ENCODE results near the gene CALHM6. TPM values are rescaled to one million over a fixed set of nuclear protein-coding genes. Genes with fewer than 3 reads are reported as not detected.
A peak's percentile ranks its signal among the peaks of the same experiment; 100 is the strongest.

The CALHM6 gene
- 2.0 TPM for polyA plus RNA-seq (2013, experiment 1 of 2)
- polyA plus RNA-seq (2013, experiment 2 of 2): 1.8 TPM

GRCh38 chr6:116461331-116461931 is at the start of gene CALHM6:
CALHM6 (plus strand) TSS chr6:116461375; CDS start chr6:116461930, 555 bp downstream.
- Histone ChIP-seq H3K56ac (ENCODE audit: low read length) (peak within 1 kb of the TSS; percentile 61), H3K36me3 (ENCODE audit: control insufficient read depth, insufficient read depth, low read length) (no peaks in the 10 kb centered on the region), H3K4me3 (ENCODE audit: low read length) (peak within 1 kb of the TSS; percentile 4), H2BK15ac (replicated peaks; ENCODE audit: low read depth) (no peak within 1 kb of the TSS), H4K8ac (ENCODE audit: low read depth, low read length) (no peak within 1 kb of the TSS), H3K4me2 (ENCODE audit: low read length) (peak within 1 kb of the TSS; percentile 58), H3K4ac (ENCODE audit: low read depth, low read length) (no peak within 1 kb of the TSS), H2BK120ac (ENCODE audit: low read depth, low read length) (no peak within 1 kb of the TSS), H3K18ac (ENCODE audit: low read length) (no peak within 1 kb of the TSS), H3K27ac (ENCODE audit: low read depth, low read length) (no peak within 1 kb of the TSS), H4K5ac (ENCODE audit: low read length) (no peak within 1 kb of the TSS), H3K79me1 (ENCODE audit: low read length) (no peaks in the 10 kb centered on the region), H2AK5ac (ENCODE audit: low read length) (no peak within 1 kb of the TSS), H3K9ac (ENCODE audit: low read length) (peak within 1 kb of the TSS; percentile 31), H3K23ac (ENCODE audit: low read length) (peak within 1 kb of the TSS; percentile 4), H3K79me2 (ENCODE audit: control insufficient read depth, insufficient read depth, low read length) (no peaks in the 10 kb centered on the region), H3K27me3 (ENCODE audit: insufficient read depth, low read length, poor library complexity) (peaks cover 7% of the 10 kb centered on the region), H2BK5ac (ENCODE audit: low read length) (no peak within 1 kb of the TSS), H3K4me1 (ENCODE audit: control insufficient read depth, low read depth, low read length) (no peaks in the 10 kb centered on the region)
- DNase-seq: no peak
- WGBS (ENCODE audit: extremely low coverage, insufficient coverage, low lambda C conversion rate): no CpG with 5 or more reads among the region's 13 CpGs

GRCh38 chr6:116412270-116412669 is 48.9 kb upstream of the CALHM6 start:
- DNase-seq: peak; percentile 17
- no peak overlapping the region for H3K27ac ChIP-seq (ENCODE audit: low read depth, low read length)
- no peak overlapping the region for H3K56ac ChIP-seq (ENCODE audit: low read length)
- H3K27me3 ChIP-seq (ENCODE audit: insufficient read depth, low read length, poor library complexity): no peaks in the 10 kb centered on the region
- H3K4ac ChIP-seq (ENCODE audit: low read depth, low read length): no peak overlapping the region
- no peaks in the 10 kb centered on the region for H3K4me1 ChIP-seq (ENCODE audit: control insufficient read depth, low read depth, low read length)
- H2BK15ac ChIP-seq (replicated peaks; ENCODE audit: low read depth): no peak overlapping the region
- no peak overlapping the region for H2BK5ac ChIP-seq (ENCODE audit: low read length)
- H3K4me2 ChIP-seq (ENCODE audit: low read length): no peak overlapping the region
- no peak overlapping the region for H4K8ac ChIP-seq (ENCODE audit: low read depth, low read length)
- H4K5ac ChIP-seq (ENCODE audit: low read length): no peak overlapping the region
- no peak overlapping the region for H3K4me3 ChIP-seq (ENCODE audit: low read length)
- H3K79me2 ChIP-seq (ENCODE audit: control insufficient read depth, insufficient read depth, low read length): peaks cover 14% of the 10 kb centered on the region
- peaks cover 14% of the 10 kb centered on the region for H3K79me1 ChIP-seq (ENCODE audit: low read length)
- no peaks in the 10 kb centered on the region for H3K36me3 ChIP-seq (ENCODE audit: control insufficient read depth, insufficient read depth, low read length)
- H2BK120ac ChIP-seq (ENCODE audit: low read depth, low read length): no peak overlapping the region
- no peak overlapping the region for H3K9ac ChIP-seq (ENCODE audit: low read length)
- no peak overlapping the region for H2AK5ac ChIP-seq (ENCODE audit: low read length)
- H3K18ac ChIP-seq (ENCODE audit: low read length): no peak overlapping the region
- no peak overlapping the region for H3K23ac ChIP-seq (ENCODE audit: low read length)

GRCh38 chr6:116413357-116413756 is 47.8 kb upstream of the CALHM6 start:
- Histone ChIP-seq H3K4me2 (ENCODE audit: low read length) (no peak overlapping the region), H3K27ac (ENCODE audit: low read depth, low read length) (no peak overlapping the region), H2BK15ac (replicated peaks; ENCODE audit: low read depth) (no peak overlapping the region), H2BK120ac (ENCODE audit: low read depth, low read length) (no peak overlapping the region), H3K56ac (ENCODE audit: low read length) (no peak overlapping the region), H3K4ac (ENCODE audit: low read depth, low read length) (no peak overlapping the region), H3K27me3 (ENCODE audit: insufficient read depth, low read length, poor library complexity) (no peaks in the 10 kb centered on the region), H4K8ac (ENCODE audit: low read depth, low read length) (no peak overlapping the region), H3K9ac (ENCODE audit: low read length) (no peak overlapping the region), H3K4me1 (ENCODE audit: control insufficient read depth, low read depth, low read length) (no peaks in the 10 kb centered on the region), H3K18ac (ENCODE audit: low read length) (no peak overlapping the region), H3K79me2 (ENCODE audit: control insufficient read depth, insufficient read depth, low read length) (peaks cover 10% of the 10 kb centered on the region), H4K5ac (ENCODE audit: low read length) (no peak overlapping the region), H2BK5ac (ENCODE audit: low read length) (no peak overlapping the region), H2AK5ac (ENCODE audit: low read length) (no peak overlapping the region), H3K79me1 (ENCODE audit: low read length) (peaks cover 14% of the 10 kb centered on the region), H3K36me3 (ENCODE audit: control insufficient read depth, insufficient read depth, low read length) (no peaks in the 10 kb centered on the region), H3K4me3 (ENCODE audit: low read length) (no peak overlapping the region), H3K23ac (ENCODE audit: low read length) (no peak overlapping the region)
- DNase-seq: no peak
- WGBS (ENCODE audit: extremely low coverage, insufficient coverage, low lambda C conversion rate): no CpG with 5 or more reads among the region's 1 CpG

- Histone ChIP-seq H3K27ac (ENCODE audit: low read depth, low read length) (no peak overlapping the region), H3K4me2 (ENCODE audit: low read length) (no peak overlapping the region), H3K18ac (ENCODE audit: low read length) (no peak overlapping the region), H2BK5ac (ENCODE audit: low read length) (no peak overlapping the region), H2AK5ac (ENCODE audit: low read length) (no peak overlapping the region), H2BK15ac (replicated peaks; ENCODE audit: low read depth) (no peak overlapping the region), H2BK120ac (ENCODE audit: low read depth, low read length) (no peak overlapping the region), H3K56ac (ENCODE audit: low read length) (no peak overlapping the region), H3K4me3 (ENCODE audit: low read length) (no peak overlapping the region), H4K8ac (ENCODE audit: low read depth, low read length) (no peak overlapping the region), H3K9ac (ENCODE audit: low read length) (no peak overlapping the region), H3K4ac (ENCODE audit: low read depth, low read length) (no peak overlapping the region), H4K5ac (ENCODE audit: low read length) (no peak overlapping the region), H3K23ac (ENCODE audit: low read length) (no peak overlapping the region), H3K4me1 (ENCODE audit: control insufficient read depth, low read depth, low read length) (no peaks in the 10 kb centered on the region), H3K79me1 (ENCODE audit: low read length) (peaks cover 7% of the 10 kb centered on the region), H3K27me3 (ENCODE audit: insufficient read depth, low read length, poor library complexity) (no peaks in the 10 kb centered on the region), H3K36me3 (ENCODE audit: control insufficient read depth, insufficient read depth, low read length) (no peaks in the 10 kb centered on the region), H3K79me2 (ENCODE audit: control insufficient read depth, insufficient read depth, low read length) (peaks cover 2% of the 10 kb centered on the region)
- no CpG with 5 or more reads among the region's 3 CpGs for WGBS (ENCODE audit: extremely low coverage, insufficient coverage, low lambda C conversion rate)
- DNase-seq: no peak
Measured at GRCh38 chr6:116417661-116418060, 43.5 kb upstream of the CALHM6 start.

GRCh38 chr6:116419069-116419786 is 41.9 kb upstream of the CALHM6 start:
- no peak overlapping the region for H3K18ac ChIP-seq (ENCODE audit: low read length)
- H3K79me2 ChIP-seq (ENCODE audit: control insufficient read depth, insufficient read depth, low read length): no peaks in the 10 kb centered on the region
- no peak overlapping the region for H3K4me2 ChIP-seq (ENCODE audit: low read length)
- H2BK5ac ChIP-seq (ENCODE audit: low read length): no peak overlapping the region
- H3K27ac ChIP-seq (ENCODE audit: low read depth, low read length): no peak overlapping the region
- H2AK5ac ChIP-seq (ENCODE audit: low read length): no peak overlapping the region
- no peaks in the 10 kb centered on the region for H3K27me3 ChIP-seq (ENCODE audit: insufficient read depth, low read length, poor library complexity)
- no CpG with 5 or more reads among the region's 2 CpGs for WGBS (ENCODE audit: extremely low coverage, insufficient coverage, low lambda C conversion rate)
- no peak for DNase-seq
- no peak overlapping the region for H4K8ac ChIP-seq (ENCODE audit: low read depth, low read length)
- no peak overlapping the region for H3K56ac ChIP-seq (ENCODE audit: low read length)
- no peak overlapping the region for H2BK120ac ChIP-seq (ENCODE audit: low read depth, low read length)
- H3K4me1 ChIP-seq (ENCODE audit: control insufficient read depth, low read depth, low read length): no peaks in the 10 kb centered on the region
- H3K36me3 ChIP-seq (ENCODE audit: control insufficient read depth, insufficient read depth, low read length): no peaks in the 10 kb centered on the region
- no peak overlapping the region for H3K4me3 ChIP-seq (ENCODE audit: low read length)
- no peak overlapping the region for H3K9ac ChIP-seq (ENCODE audit: low read length)
- no peak overlapping the region for H2BK15ac ChIP-seq (replicated peaks; ENCODE audit: low read depth)
- no peak overlapping the region for H3K23ac ChIP-seq (ENCODE audit: low read length)
- no peak overlapping the region for H3K4ac ChIP-seq (ENCODE audit: low read depth, low read length)
- H4K5ac ChIP-seq (ENCODE audit: low read length): no peak overlapping the region
- peaks cover 8% of the 10 kb centered on the region for H3K79me1 ChIP-seq (ENCODE audit: low read length)

Data from mesendoderm (in vitro differentiated cells).